IMR-90 (cell line): ENCODE data around the gene TMPRSS11A. TPM values are rescaled to one million over a fixed set of nuclear protein-coding genes. Genes with fewer than 3 reads are reported as not detected.

Source experiments
- ATAC-seq: fragments of 200-7000 bp; cut with Tn5 transposase; 2 replicates; pipeline ENCODE4 v1.9.1; 2020; ENCODE audit warnings: low read depth, mild to moderate bottlenecking, moderate library complexity
- BruUV-seq: library from RNA; stranded (reverse); fragments of 400-500 nt; replicated peaks from 2 replicates; lab custom pipeline; 2021; lab: Mats Ljungman, UMichigan
- CTCF ChIA-PET: fragments of 300-600 bp; formaldehyde crosslinking; extraction: SDS; loops from one replicate; lab custom pipeline; 2021; ENCODE audit warnings: antibody characterized with exemption; lab: Yijun Ruan, JAX
- POLR2A ChIA-PET: fragments of 300-600 bp; sonication (Branson Sonifier 250); formaldehyde crosslinking; loops from one replicate; lab custom pipeline; 2022; ENCODE audit warnings: antibody characterized with exemption; ENCODE audit not compliant: unreplicated experiment; lab: Charles Lee
- DNase-seq: peaks from one replicate; pipeline ENCODE4 v3.0.0; 2013
- H2AFZ ChIP-seq: replicated peaks from 2 replicates; pipeline ENCODE3; 2013; ENCODE audit warnings: low read length, mild to moderate bottlenecking; ENCODE audit not compliant: poor library complexity
- H2AK5ac ChIP-seq: 2 replicates; pipeline ENCODE4 v1.6.1; 2013; ENCODE audit warnings: low read depth, low read length, inconsistent platforms
- H2AK9ac ChIP-seq: replicated peaks from 2 replicates; pipeline ENCODE3; 2013; ENCODE audit warnings: mild to moderate bottlenecking, low read depth, low read length, moderate library complexity; ENCODE audit not compliant: poor library complexity
- H2BK120ac ChIP-seq: 2 replicates; pipeline ENCODE4 v1.6.1; 2013; ENCODE audit warnings: low read depth, low read length, inconsistent platforms
- H2BK15ac ChIP-seq: 3 replicates; pipeline ENCODE4 v1.6.1; 2013; ENCODE audit warnings: low read depth, low read length, inconsistent platforms
- H2BK20ac ChIP-seq: 2 replicates; pipeline ENCODE4 v1.6.1; 2013; ENCODE audit warnings: low read depth, mild to moderate bottlenecking, inconsistent platforms, low read length, moderate library complexity
- H2BK5ac ChIP-seq: 2 replicates; pipeline ENCODE4 v1.6.1; 2013; ENCODE audit warnings: mild to moderate bottlenecking, low read depth, low read length, inconsistent platforms; ENCODE audit not compliant: poor library complexity, severe bottlenecking
- H3K14ac ChIP-seq: replicated peaks from 2 replicates; pipeline ENCODE4 v1.6.1; 2013; ENCODE audit warnings: low read depth, low read length, inconsistent platforms
- H3K18ac ChIP-seq: 2 replicates; pipeline ENCODE4 v1.6.1; 2013; ENCODE audit warnings: low read depth, low read length, control low read depth
- H3K23ac ChIP-seq: 2 replicates; pipeline ENCODE4 v1.6.1; 2013; ENCODE audit warnings: low read depth, low read length, inconsistent platforms
- H3K27ac ChIP-seq: 2 replicates; pipeline ENCODE4 v1.5.1; 2013; ENCODE audit warnings: mild to moderate bottlenecking, control low read depth, low read length; ENCODE audit not compliant: insufficient read depth
- H3K27me3 ChIP-seq: 2 replicates; pipeline ENCODE4 v1.6.1; 2013; ENCODE audit warnings: low read length; ENCODE audit not compliant: control insufficient read depth, insufficient read depth
- H3K36me3 ChIP-seq: 2 replicates; pipeline ENCODE4 v1.6.1; 2013; ENCODE audit warnings: low read length, mixed read lengths; ENCODE audit not compliant: control insufficient read depth, insufficient read depth
- H3K4ac ChIP-seq: 2 replicates; pipeline ENCODE4 v1.6.1; 2013; ENCODE audit warnings: low read depth, low read length, inconsistent platforms
- H3K4me1 ChIP-seq: 2 replicates; pipeline ENCODE4 v1.6.1; 2013; ENCODE audit warnings: low read length, mixed read lengths; ENCODE audit not compliant: control insufficient read depth, insufficient read depth
- H3K4me2 ChIP-seq: 2 replicates; pipeline ENCODE4 v1.6.1; 2013; ENCODE audit warnings: low read depth, mild to moderate bottlenecking, control low read depth, low read length, moderate library complexity
- H3K4me3 ChIP-seq: 2 replicates; pipeline ENCODE4 v1.5.1; 2013; ENCODE audit warnings: low read depth, mild to moderate bottlenecking, control low read depth, low read length, moderate library complexity; ENCODE audit not compliant: insufficient read depth
- H3K56ac ChIP-seq: 2 replicates; pipeline ENCODE4 v1.6.1; 2013; ENCODE audit warnings: low read length, inconsistent platforms; ENCODE audit not compliant: insufficient read depth; ENCODE audit errors: extremely low read depth
- H3K79me1 ChIP-seq, 2 experiments: 2 replicates each; pipeline ENCODE4 v1.6.1; 2013; ENCODE audit warnings: low read length in 2 of 2, inconsistent platforms in 1 of 2, low read depth in 1 of 2
- H3K9ac ChIP-seq: 2 replicates; pipeline ENCODE4 v1.6.1; 2013; ENCODE audit warnings: low read depth, low read length, control low read depth
- H3K9me1 ChIP-seq: 2 replicates; pipeline ENCODE4 v1.6.1; 2013; ENCODE audit warnings: low read length, inconsistent platforms; ENCODE audit not compliant: insufficient read depth
- H3K9me3 ChIP-seq: 2 replicates; pipeline ENCODE4 v1.6.1; 2013; ENCODE audit warnings: low read length; ENCODE audit not compliant: control insufficient read depth, insufficient read depth
- H4K20me1 ChIP-seq: 2 replicates; pipeline ENCODE4 v1.6.1; 2013; ENCODE audit warnings: low read length, inconsistent platforms; ENCODE audit not compliant: insufficient read depth
- H4K5ac ChIP-seq: 2 replicates; pipeline ENCODE4 v1.6.1; 2013; ENCODE audit warnings: mild to moderate bottlenecking, low read depth, low read length, control low read depth
- H4K8ac ChIP-seq, 2 experiments: 2 replicates each; pipeline ENCODE4 v1.6.1; 2013; ENCODE audit warnings: low read depth in 2 of 2, low read length in 2 of 2, control low read depth in 1 of 2, inconsistent platforms in 1 of 2
- H4K91ac ChIP-seq: 2 replicates; pipeline ENCODE4 v1.6.1; 2013; ENCODE audit warnings: low read depth, low read length, inconsistent platforms; ENCODE audit not compliant: insufficient read depth
- MAFK ChIP-seq: IDR thresholded peaks from 2 replicates; pipeline ENCODE4 v1.6.1; 2012; ENCODE audit warnings: low read depth, low read length, improper control_type of control experiment
- MAZ ChIP-seq: IDR thresholded peaks from 2 replicates; pipeline ENCODE4 v1.6.1; 2012; ENCODE audit warnings: low read depth, mild to moderate bottlenecking, low read length, improper control_type of control experiment, moderate library complexity, borderline replicate concordance
- NFE2L2 ChIP-seq: fragments of 150-350 bp; IDR thresholded peaks from 2 replicates; pipeline ENCODE4 v1.6.1; 2016; ENCODE audit warnings: low read depth, mild to moderate bottlenecking, low read length
- RAD21 ChIP-seq: IDR thresholded peaks from 2 replicates; pipeline ENCODE4 v1.6.1; 2012; ENCODE audit warnings: low read length, improper control_type of control experiment
- WGBS, 2 experiments: methylation state at CpG; one replicate each; pipeline versions ENCODE4 v1.1.5 to v1.1.7; 2013; ENCODE audit warnings: missing lambda C conversion rate in 2 of 2; ENCODE audit not compliant: insufficient read length in 1 of 2; ENCODE audit errors: extremely low coverage in 2 of 2; 5-methylcytosine and 5-hydroxymethylcytosine counted together
- dilution Hi-C: fragments of 300-500 bp; cut with HindIII; formaldehyde crosslinking; loops from one replicate; pipeline ENCODE4 v1.14.3; 2018; ENCODE audit warnings: low sequenced_read_pairs; ENCODE audit not compliant: unreplicated experiment
- in situ Hi-C: fragments of 300-500 bp; cut with MboI; formaldehyde crosslinking; loops from 3 replicates; pipeline ENCODE4 v1.14.3; 2019; ENCODE audit warnings: low sequenced_read_pairs, inconsistent platforms, mixed read lengths
- intact Hi-C: fragments of 100-400 bp; cut with micrococcal nuclease; formaldehyde crosslinking; loops from 2 replicates; pipeline ENCODE4 v1.10.0; 2022
- polyA plus RNA-seq, 3 experiments: library from polyadenylated mRNA; depleted of rRNA; stranded (reverse); fragments of >200 nt; gene quantifications; 2 replicates each; pipeline ENCODE4 v1.2.3, GENCODE V29; 2012; ENCODE audit warnings: low replicate concordance in 1 of 3
- total RNA-seq: library from RNA; depleted of rRNA; stranded (reverse); fragments of >200 nt; gene quantifications from 2 replicates; pipeline ENCODE4 v1.2.3, GENCODE V29; 2012
- TF ChIP-seq, protein P1 (sequence below): fragments of 150-350 bp; IDR thresholded peaks from 2 replicates; pipeline ENCODE4 v1.6.1; 2016; ENCODE audit warnings: low read depth, mild to moderate bottlenecking, low read length, moderate library complexity, borderline replicate concordance

The TMPRSS11A gene
- total and polyA plus RNA-seq, 2 of the 4 experiments (the other 2 are of a cell fraction): not detected

GRCh38 chr4:67928546-67928945, 34.7 kb downstream of the TMPRSS11A start:
- H3K9me3 ChIP-seq: no peaks in the 10 kb centered on the region
- dilution Hi-C loops (no loop called here), in situ Hi-C loops (no loop called here), intact Hi-C loops (no loop called here)
- POLR2A ChIA-PET: no interaction called here
- H3K4me3 ChIP-seq: no peak overlapping the region
- CTCF ChIA-PET: interaction anchor here (1.3 kb wide), 1 partner anchor 18 kb away, joined by 5 read pairs; no protein-coding TSS in a partner anchor
- no CpG with 5 or more reads among the region's 3 CpGs for WGBS, 2 experiments
- H2BK15ac ChIP-seq: no peak overlapping the region
- H3K27ac ChIP-seq: no peak overlapping the region
- no peak overlapping the region for H2BK20ac ChIP-seq
- H2AK9ac ChIP-seq: no peak overlapping the region
- TF ChIP-seq NFE2L2 (no peak), RAD21 (no peak), MAFK (no peak), MAZ (no peak)
- TF ChIP-seq, protein P1, sequence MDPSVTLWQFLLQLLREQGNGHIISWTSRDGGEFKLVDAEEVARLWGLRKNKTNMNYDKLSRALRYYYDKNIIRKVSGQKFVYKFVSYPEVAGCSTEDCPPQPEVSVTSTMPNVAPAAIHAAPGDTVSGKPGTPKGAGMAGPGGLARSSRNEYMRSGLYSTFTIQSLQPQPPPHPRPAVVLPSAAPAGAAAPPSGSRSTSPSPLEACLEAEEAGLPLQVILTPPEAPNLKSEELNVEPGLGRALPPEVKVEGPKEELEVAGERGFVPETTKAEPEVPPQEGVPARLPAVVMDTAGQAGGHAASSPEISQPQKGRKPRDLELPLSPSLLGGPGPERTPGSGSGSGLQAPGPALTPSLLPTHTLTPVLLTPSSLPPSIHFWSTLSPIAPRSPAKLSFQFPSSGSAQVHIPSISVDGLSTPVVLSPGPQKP: no peak
- H3K36me3 ChIP-seq: no peaks in the 10 kb centered on the region
- H3K9me1 ChIP-seq: no peaks in the 10 kb centered on the region
- ATAC-seq: no peak
- H3K56ac ChIP-seq: no peak overlapping the region
- no peak overlapping the region for H2BK120ac ChIP-seq
- no TSS peak for BruUV-seq
- H3K27me3 ChIP-seq: no peaks in the 10 kb centered on the region; the same call in 1 of the 2 replicates
- no peaks in the 10 kb centered on the region for H4K20me1 ChIP-seq
- no peak overlapping the region for H4K91ac ChIP-seq
- H3K4ac ChIP-seq: no peak overlapping the region
- no peak overlapping the region for H2AFZ ChIP-seq
- no peak overlapping the region for H2BK5ac ChIP-seq
- H3K79me1 ChIP-seq: no peaks in the 10 kb centered on the region
- H4K5ac ChIP-seq: no peak overlapping the region
- no peak overlapping the region for H3K14ac ChIP-seq
- H4K8ac ChIP-seq: no peak overlapping the region
- H3K18ac ChIP-seq: no peak overlapping the region
- DNase-seq: no peak
- H3K9ac ChIP-seq: no peak overlapping the region
- H3K23ac ChIP-seq: no peak overlapping the region
- no peaks in the 10 kb centered on the region for H3K4me1 ChIP-seq
- H2AK5ac ChIP-seq: no peak overlapping the region
- H3K4me2 ChIP-seq: no peak overlapping the region
